Breast epithelium (tissue), 4 donors: ENCODE results near the gene ZSCAN20. TPM values are rescaled to one million over a fixed set of nuclear protein-coding genes. Genes with fewer than 3 reads are reported as not detected.

Experiments used
- DNase-seq, 2 donors: peaks; one replicate each; pipeline ENCODE4 v3.0.0-alpha.2; 2019; ENCODE audit warnings: low spot score in 2 of 2
- H3K27ac ChIP-seq, 2 donors: fragments of 200-600 bp; sonication (generic) in 1 of 2; one replicate each; pipeline ENCODE4 v1.5.1; 2016 to 2019; ENCODE audit warnings: mild to moderate bottlenecking in 1 of 2
- H3K27me3 ChIP-seq, 2 donors: fragments of 200-600 bp; sonication (generic) in 1 of 2; one replicate each; pipeline versions ENCODE4 v1.5.1 to v1.6.0; 2017 to 2019; ENCODE audit warnings: control low read depth in 1 of 2, mild to moderate bottlenecking in 1 of 2
- H3K36me3 ChIP-seq: fragments of 200-600 bp; one replicate; pipeline ENCODE4 v1.5.1; 2019
- H3K4me1 ChIP-seq, 2 donors: fragments of 200-600 bp; sonication (generic); one replicate each; pipeline ENCODE4 v1.5.1; 2016 to 2019; ENCODE audit warnings: control low read depth in 1 of 2
- H3K4me3 ChIP-seq, 3 donors: fragments of 200-600 bp; sonication (generic); 1 replicate in 2 of 3; 2 replicates in 1 of 3; pipeline ENCODE4 v1.5.1; 2016 to 2019; ENCODE audit warnings: mild to moderate bottlenecking in 3 of 3, moderate library complexity in 2 of 3
- H3K9me3 ChIP-seq, 2 donors: fragments of 200-600 bp; sonication (generic) in 1 of 2; one replicate each; pipeline ENCODE4 v1.5.1; 2016 to 2019; ENCODE audit warnings: control low read depth in 1 of 2
- CTCF ChIP-seq, 3 donors: fragments of 450-650 bp; IDR thresholded peaks; one replicate each; pipeline ENCODE4 v1.5.1; 2016 to 2017; ENCODE audit warnings: antibody characterized with exemption in 3 of 3, mild to moderate bottlenecking in 3 of 3, moderate library complexity in 3 of 3
- POLR2A ChIP-seq: fragments of 450-650 bp; IDR thresholded peaks from one replicate; pipeline ENCODE4 v1.6.1; 2016; ENCODE audit warnings: antibody characterized with exemption, mild to moderate bottlenecking, moderate library complexity
- POLR2AphosphoS5 ChIP-seq, 3 donors: sonication (generic); formaldehyde crosslinking; IDR thresholded peaks; one replicate each; pipeline ENCODE4 v1.6.1; 2017; ENCODE audit warnings: antibody characterized with exemption in 3 of 3
- intact Hi-C: fragments of 100-400 bp; cut with DNase I; formaldehyde crosslinking; loops from one replicate; pipeline ENCODE4 v1.15.1; 2023; ENCODE audit warnings: low total_unique reads
- total RNA-seq, 3 donors: library from RNA; depleted of rRNA; stranded (reverse); fragments of >200 nt; gene quantifications; one replicate each; pipeline ENCODE4 v1.1.0, GENCODE V29; 2016

Gene ZSCAN20
- total RNA-seq, 3 donors from 2014 or later, result 4.2 to 7.9 (median 7.5) TPM

GRCh38 chr1:33482412-33482811 lies 10.0 kb downstream of the ZSCAN20 start:
- no peaks in the 10 kb centered on the region for H3K4me1 ChIP-seq
- DNase-seq, result no peak
- intact Hi-C loops, result no loop called here
- no peaks in the 10 kb centered on the region for H3K9me3 ChIP-seq
- H3K4me3 ChIP-seq, result no peak overlapping the region
- H3K27ac ChIP-seq, result no peak overlapping the region
- no peak for TF ChIP-seq POLR2A
- TF ChIP-seq POLR2AphosphoS5 (IDR thresholded peaks at IDR 0.05), result no peak
- no peak for TF ChIP-seq CTCF (IDR thresholded peaks at IDR 0.05)
- no peaks in the 10 kb centered on the region for H3K27me3 ChIP-seq
- H3K36me3 ChIP-seq, result no peaks in the 10 kb centered on the region

GRCh38 chr1:33488624-33489023 lies 16.2 kb downstream of the ZSCAN20 start:
- TF ChIP-seq POLR2A (no peak), POLR2AphosphoS5 (IDR thresholded peaks at IDR 0.05) (no peak), CTCF (IDR thresholded peaks at IDR 0.05) (no peak)
- peaks cover 11% of the 10 kb centered on the region for H3K36me3 ChIP-seq
- no peak for DNase-seq
- no peaks in the 10 kb centered on the region for H3K4me1 ChIP-seq
- no peak overlapping the region for H3K4me3 ChIP-seq
- no peak overlapping the region for H3K27ac ChIP-seq
- intact Hi-C loops, result no loop called here
- peaks cover 10 to 15% of the 10 kb centered on the region in 2 donors for H3K9me3 ChIP-seq
- H3K27me3 ChIP-seq, result no peaks in the 10 kb centered on the region

- intact Hi-C loops, result no loop called here
- Histone ChIP-seq H3K27me3 (no peaks in the 10 kb centered on the region), H3K4me1 (no peaks in the 10 kb centered on the region), H3K27ac (no peak overlapping the region), H3K36me3 (peaks cover 11% of the 10 kb centered on the region), H3K4me3 (peak overlapping the region in 1 of 3 donors; percentile 2), H3K9me3 (peaks cover 55 to 65% of the 10 kb centered on the region in 2 donors)
- no peak for DNase-seq
- TF ChIP-seq POLR2AphosphoS5 (IDR thresholded peaks at IDR 0.05) (no peak), CTCF (IDR thresholded peaks at IDR 0.05) (no peak), POLR2A (no peak)
Observed at GRCh38 chr1:33494929-33495328, 22.5 kb downstream of the ZSCAN20 start.

- Histone ChIP-seq H3K4me1 (no peaks in the 10 kb centered on the region), H3K36me3 (no peaks in the 10 kb centered on the region), H3K4me3 (no peak overlapping the region), H3K27ac (no peak overlapping the region), H3K9me3 (peaks cover 55 to 60% of the 10 kb centered on the region in 2 donors), H3K27me3 (no peaks in the 10 kb centered on the region)
- no peak for DNase-seq
- TF ChIP-seq POLR2AphosphoS5 (IDR thresholded peaks at IDR 0.05), result no peak
- no peak for TF ChIP-seq POLR2A
- TF ChIP-seq CTCF (IDR thresholded peaks at IDR 0.05), result no peak
- intact Hi-C loops, result no loop called here
Observed at GRCh38 chr1:33497410-33497809, 25.0 kb downstream of the ZSCAN20 start.

- intact Hi-C loops, result no loop called here
- H3K27ac ChIP-seq, result no peak overlapping the region
- no peaks in the 10 kb centered on the region for H3K36me3 ChIP-seq
- H3K9me3 ChIP-seq, result peaks cover 26 to 30% of the 10 kb centered on the region in 2 donors
- no peak for DNase-seq
- no peaks in the 10 kb centered on the region for H3K4me1 ChIP-seq
- TF ChIP-seq POLR2A (no peak), POLR2AphosphoS5 (IDR thresholded peaks at IDR 0.05) (no peak), CTCF (IDR thresholded peaks at IDR 0.05) (no peak)
- no peaks in the 10 kb centered on the region for H3K27me3 ChIP-seq
- no peak overlapping the region for H3K4me3 ChIP-seq
Observed at GRCh38 chr1:33500547-33500946, 28.1 kb downstream of the ZSCAN20 start.
